Neural progenitor cell (in vitro differentiated cells): ENCODE data around the gene RASL11B.

Source experiments
- CTCF ChIP-seq: fragments of 200-600 bp; sonication (generic); IDR thresholded peaks from 2 replicates; pipeline ENCODE4 v1.5.1; 2017; ENCODE audit warnings: antibody characterized with exemption, mild to moderate bottlenecking
- EZH2phosphoT487 ChIP-seq: fragments of 200-600 bp; sonication (generic); IDR thresholded peaks from 2 replicates; pipeline ENCODE4 v1.6.1; 2017; ENCODE audit warnings: antibody characterized with exemption

- TF ChIP-seq CTCF (no peak), EZH2phosphoT487 (no peak)
Measured at GRCh38 chr4:52884994-52885393, 22.9 kb downstream of the RASL11B start.
